GM08714 (cell line): ENCODE results near the gene CCDC87.
"Not testable (repeated sequence)": the region's sequence is repeated elsewhere in the genome, so short reads cannot be mapped to it uniquely, and the experiment has no call there.

Experiments
- H3K4me3 ChIP-seq: fragments of 200-500 bp; sonication (Bioruptor generic); 2 replicates; pipeline ENCODE4 v1.5.1; 2014; ENCODE audit warnings: mild to moderate bottlenecking, low read length, inconsistent platforms
- ZNF274 ChIP-seq: IDR thresholded peaks from 2 replicates; pipeline ENCODE4 v1.6.1; 2012; ENCODE audit warnings: mild to moderate bottlenecking, low read depth, low read length

Gene CCDC87

DNA sequence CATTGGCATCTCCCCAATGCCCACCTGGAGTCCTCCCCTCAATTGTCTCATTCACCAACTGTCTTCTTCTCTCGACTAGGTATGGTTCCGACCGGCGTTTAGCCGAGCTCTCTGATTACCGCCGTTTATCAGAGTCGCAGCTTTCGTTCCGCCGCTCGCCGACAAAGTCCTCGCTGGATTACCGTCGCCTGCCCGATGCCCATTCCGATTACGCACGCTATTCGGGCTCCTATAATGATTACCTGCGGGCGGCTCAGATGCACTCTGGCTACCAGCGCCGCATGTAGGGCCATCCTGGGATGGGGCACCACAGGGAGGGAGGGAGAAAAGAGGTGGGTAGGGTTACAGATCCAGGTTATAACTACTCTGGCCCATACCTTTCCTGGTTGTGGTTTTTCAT, 33.5 kb upstream of the CCDC87 start:
- TF ChIP-seq ZNF274: no peak

DNA sequence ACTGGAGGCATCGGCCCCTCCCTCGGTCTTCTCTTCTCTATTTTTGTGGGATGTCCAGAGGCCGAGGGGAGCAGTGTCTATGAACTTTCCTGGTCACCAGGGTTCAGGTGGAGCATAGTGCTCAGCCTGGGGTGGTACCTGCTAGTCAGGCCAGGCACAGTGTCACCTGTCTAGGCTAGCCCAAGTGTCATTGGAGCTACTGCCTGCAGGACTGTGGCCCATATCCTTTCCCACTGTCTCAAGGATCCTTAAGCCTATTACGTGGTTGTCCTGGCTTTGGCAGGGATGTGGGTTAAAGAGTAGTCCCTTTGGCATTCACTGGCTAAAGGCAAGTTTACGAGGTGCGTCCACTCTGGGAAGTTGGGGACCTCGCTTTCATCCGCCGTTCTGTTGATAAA, 32.9 kb upstream of the CCDC87 start:
- no peak overlapping the region for H3K4me3 ChIP-seq
- no peak for TF ChIP-seq ZNF274

More for the DNA sequence above, 33.5 kb upstream of the CCDC87 start:
- no peak overlapping the region for H3K4me3 ChIP-seq

DNA sequence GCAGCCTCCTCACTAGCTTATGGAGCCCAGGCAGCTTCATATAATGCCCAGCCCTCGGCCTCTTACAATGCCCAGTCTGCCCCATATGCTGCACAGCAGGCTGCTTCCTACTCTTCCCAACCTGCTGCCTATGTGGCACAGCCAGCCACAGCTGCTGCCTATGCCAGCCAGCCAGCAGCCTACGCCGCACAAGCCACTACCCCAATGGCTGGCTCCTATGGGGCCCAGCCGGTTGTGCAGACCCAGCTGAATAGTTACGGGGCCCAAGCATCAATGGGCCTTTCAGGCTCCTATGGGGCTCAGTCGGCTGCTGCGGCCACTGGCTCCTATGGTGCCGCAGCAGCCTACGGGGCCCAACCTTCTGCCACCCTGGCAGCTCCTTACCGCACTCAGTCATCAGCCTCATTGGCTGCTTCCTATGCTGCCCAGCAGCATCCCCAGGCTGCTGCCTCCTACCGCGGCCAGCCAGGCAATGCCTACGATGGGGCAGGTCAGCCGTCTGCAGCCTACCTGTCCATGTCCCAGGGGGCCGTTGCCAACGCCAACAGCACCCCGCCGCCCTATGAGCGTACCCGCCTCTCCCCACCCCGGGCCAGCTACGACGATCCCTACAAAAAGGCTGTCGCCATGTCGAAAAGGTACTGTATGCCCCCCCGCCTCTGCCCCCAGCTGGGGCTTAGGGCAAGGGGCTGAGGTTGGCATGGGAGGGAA, 32.3 kb upstream of the CCDC87 start:
- no peak for TF ChIP-seq ZNF274
- no peak overlapping the region for H3K4me3 ChIP-seq

DNA sequence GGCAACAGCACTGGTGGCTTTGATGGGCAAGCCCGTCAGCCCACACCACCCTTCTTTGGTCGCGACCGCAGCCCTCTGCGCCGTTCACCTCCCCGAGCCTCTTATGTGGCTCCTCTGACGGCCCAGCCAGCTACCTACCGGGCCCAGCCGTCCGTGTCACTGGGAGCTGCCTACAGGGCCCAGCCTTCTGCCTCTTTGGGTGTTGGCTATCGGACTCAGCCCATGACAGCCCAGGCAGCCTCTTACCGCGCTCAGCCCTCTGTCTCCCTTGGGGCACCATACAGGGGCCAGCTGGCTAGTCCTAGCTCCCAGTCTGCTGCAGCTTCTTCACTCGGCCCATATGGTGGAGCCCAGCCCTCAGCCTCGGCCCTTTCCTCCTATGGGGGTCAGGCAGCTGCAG, 31.6 kb upstream of the CCDC87 start:
- TF ChIP-seq ZNF274: no peak

GRCh38 chr11:66619080-66619554, 26.3 kb upstream of the CCDC87 start:
- no peak for TF ChIP-seq ZNF274
- H3K4me3 ChIP-seq: peak overlapping the region; percentile 87

More for the DNA sequence above, 31.6 kb upstream of the CCDC87 start:
- H3K4me3 ChIP-seq: no peak overlapping the region

DNA sequence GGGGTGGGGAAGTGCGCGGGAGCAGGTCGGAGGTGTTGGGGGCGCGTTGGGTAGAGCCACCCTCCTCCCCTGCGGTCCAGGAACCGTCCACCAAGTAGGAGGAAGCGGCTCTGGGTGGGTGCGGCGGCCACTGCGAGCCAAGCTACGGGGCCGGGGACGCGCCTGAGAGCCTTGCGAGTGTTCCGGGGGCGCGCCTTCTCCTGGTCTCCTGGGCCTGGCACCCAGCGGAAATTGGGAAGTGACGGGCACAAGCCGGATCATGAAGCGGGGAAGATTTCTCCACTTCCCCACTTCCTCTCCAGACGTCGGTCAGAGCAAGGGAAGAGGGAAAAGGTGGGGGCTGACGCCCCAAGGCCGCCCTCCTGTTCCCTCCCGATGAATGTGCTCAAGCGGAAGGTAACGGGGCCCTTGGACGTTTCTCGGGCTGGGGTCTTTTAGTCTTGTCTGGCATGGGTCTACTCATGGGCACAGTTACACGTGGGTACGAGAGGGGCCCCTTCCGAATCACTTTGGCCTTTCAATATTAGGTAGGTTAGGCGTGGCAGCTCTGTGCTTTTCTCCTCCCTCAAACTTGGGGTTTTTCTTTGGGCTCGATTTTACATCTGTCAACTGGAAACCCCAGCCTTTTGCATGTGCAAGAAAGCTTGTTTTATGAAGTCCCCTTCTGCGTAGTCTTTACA, 24.4 kb upstream of the CCDC87 start:
- TF ChIP-seq ZNF274: no peak
- peak overlapping the region; percentile 87 for H3K4me3 ChIP-seq

GRCh38 chr11:66616379-66617154, 23.7 kb upstream of the CCDC87 start, which contains the start of gene RBM14:
Gene RBM14 (plus strand): TSS chr11:66616630. CDS start chr11:66616721, 91 bp downstream.
- peak within 1 kb of the TSS; percentile 89 for H3K4me3 ChIP-seq
- no peak for TF ChIP-seq ZNF274

DNA sequence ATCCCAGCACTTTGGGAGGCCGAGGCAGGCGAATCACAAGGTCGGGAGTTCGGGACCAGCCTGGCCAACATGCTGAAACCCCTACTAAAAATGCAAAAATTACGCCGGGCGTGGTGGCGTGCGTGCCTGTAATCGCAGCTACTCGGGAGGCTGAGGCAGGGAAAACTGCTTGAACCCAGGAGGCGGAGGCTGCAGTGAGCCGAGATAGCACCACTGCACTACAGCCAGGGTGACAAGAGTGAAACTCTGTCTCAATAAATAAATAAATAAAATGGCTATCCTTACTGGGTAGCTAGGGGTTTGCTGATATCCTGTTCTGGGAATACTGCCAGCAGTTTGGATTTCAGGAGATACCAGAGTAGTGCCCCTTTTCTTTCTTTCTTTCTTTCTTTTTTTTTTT, 21.2 kb upstream of the CCDC87 start:
- no peak overlapping the region for H3K4me3 ChIP-seq
- TF ChIP-seq ZNF274: no peak

- no peak for TF ChIP-seq ZNF274
- H3K4me3 ChIP-seq: no peak overlapping the region
These were observed 19.6 kb upstream of the CCDC87 start for GRCh38 chr11:66612458-66612857.

- no peak for TF ChIP-seq ZNF274
- no peak overlapping the region for H3K4me3 ChIP-seq
These were observed 17.1 kb upstream of the CCDC87 start for GRCh38 chr11:66609721-66610617.

- no peak for TF ChIP-seq ZNF274
- no peak overlapping the region for H3K4me3 ChIP-seq
These were observed 14.4 kb upstream of the CCDC87 start for GRCh38 chr11:66607126-66607834.

DNA sequence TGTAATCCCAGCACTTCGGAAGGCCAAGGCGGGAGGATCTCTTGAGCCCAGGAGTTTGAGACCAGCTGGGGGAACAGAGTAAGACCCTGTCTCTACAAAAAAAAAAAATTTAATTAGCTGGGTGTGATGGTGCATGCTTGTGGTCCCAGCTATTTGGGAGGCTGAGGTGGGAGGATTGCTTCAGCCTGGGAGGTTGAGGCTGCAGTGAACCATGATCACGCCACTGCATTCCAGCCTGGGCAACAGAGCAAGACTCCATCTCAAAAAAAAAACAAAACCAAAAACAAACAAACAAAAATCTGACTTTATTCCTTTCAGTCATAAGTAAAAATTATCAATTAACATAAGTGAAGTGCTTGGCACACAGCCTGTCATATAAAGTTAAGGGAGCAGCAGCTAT, 13.7 kb upstream of the CCDC87 start:
- H3K4me3 ChIP-seq: not testable (repeated sequence)

GRCh38 chr11:66604155-66604554, 11.3 kb upstream of the CCDC87 start:
- no peak for TF ChIP-seq ZNF274
- no peak overlapping the region for H3K4me3 ChIP-seq
